VCaP (cell line): ENCODE measurements around the gene CORO6.

Experiments
- H3K27ac ChIP-seq: fragments of 450-650 bp; 2 replicates; pipeline ENCODE4 v1.5.1; 2017
- TF ChIP-seq, protein P1 (sequence below): fragments of 450-650 bp; conservative IDR thresholded peaks from 2 replicates; pipeline ENCODE4 v1.5.1; 2017; ENCODE audit warnings: mild to moderate bottlenecking, moderate library complexity

The CORO6 gene

DNA sequence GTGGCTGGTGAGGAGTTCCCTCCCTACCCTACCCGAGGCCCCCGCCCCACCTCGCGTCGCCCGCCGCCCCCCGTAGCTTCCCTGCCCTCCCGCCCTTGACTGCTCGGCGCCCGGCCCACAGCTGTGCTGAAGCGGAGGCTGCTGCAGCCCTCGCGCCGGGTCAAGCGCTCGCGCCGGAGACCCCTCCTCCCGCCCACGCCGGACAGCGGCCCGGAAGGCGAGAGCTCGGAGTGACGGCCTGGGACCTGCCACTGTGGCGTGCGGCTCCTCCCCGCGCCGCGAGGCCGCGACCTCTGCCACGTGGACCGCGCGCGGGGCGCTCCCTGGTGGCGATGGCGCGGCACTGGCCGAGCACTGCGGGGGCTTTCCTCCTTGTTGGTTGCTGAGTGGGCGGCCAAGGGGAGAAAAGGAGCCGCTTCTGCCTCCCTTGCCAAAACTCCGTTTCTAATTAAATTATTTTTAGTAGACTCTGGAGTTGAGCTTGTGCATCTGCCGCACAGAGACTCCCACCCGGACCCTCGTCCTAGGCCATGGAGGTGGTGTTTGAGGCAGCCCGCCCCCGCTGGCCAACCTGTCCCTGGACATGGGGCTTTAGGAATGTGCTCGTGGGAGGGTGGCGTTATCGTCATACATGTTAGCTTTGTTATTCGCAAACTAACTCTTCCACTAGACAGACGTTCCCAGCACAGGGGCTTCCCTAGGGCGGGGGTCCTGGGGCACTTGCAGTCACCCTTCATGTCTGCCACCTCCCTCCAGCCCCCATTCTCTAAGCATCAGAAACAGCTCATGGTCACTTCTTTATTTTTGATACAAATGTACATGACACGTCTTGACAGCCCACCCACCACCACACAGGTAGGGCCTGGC, 49.8 kb downstream of the CORO6 start:
- H3K27ac ChIP-seq, result no peak overlapping the region
- TF ChIP-seq, protein P1, sequence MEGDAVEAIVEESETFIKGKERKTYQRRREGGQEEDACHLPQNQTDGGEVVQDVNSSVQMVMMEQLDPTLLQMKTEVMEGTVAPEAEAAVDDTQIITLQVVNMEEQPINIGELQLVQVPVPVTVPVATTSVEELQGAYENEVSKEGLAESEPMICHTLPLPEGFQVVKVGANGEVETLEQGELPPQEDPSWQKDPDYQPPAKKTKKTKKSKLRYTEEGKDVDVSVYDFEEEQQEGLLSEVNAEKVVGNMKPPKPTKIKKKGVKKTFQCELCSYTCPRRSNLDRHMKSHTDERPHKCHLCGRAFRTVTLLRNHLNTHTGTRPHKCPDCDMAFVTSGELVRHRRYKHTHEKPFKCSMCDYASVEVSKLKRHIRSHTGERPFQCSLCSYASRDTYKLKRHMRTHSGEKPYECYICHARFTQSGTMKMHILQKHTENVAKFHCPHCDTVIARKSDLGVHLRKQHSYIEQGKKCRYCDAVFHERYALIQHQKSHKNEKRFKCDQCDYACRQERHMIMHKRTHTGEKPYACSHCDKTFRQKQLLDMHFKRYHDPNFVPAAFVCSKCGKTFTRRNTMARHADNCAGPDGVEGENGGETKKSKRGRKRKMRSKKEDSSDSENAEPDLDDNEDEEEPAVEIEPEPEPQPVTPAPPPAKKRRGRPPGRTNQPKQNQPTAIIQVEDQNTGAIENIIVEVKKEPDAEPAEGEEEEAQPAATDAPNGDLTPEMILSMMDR, result peak; percentile 24; the same call in 1 of the 2 replicates

GRCh38 chr17:29571883-29572681, 50.6 kb downstream of the CORO6 start:
- TF ChIP-seq, protein P1, result no peak
- H3K27ac ChIP-seq, result peak overlapping the region; percentile 89; the same call in 1 of the 2 replicates

DNA sequence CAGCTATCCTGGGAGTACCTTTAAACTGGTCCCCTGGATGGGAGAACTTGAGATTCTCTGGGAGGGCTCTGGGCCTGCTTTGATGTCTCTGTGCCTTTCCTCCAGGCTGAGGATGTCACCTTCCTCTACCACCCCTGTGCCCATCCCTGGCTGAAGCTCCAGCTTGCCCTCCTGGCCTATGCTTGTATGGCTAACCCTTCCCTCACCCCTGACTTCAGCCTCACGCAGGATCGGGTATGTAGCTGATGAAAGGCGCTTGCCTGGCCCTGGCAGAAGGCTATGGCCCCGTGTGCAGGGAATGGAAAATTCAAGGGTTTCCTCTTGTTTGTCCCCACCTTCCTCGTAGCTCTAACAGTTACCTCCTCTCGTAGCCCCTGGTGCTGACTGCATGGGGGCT, 51.2 kb downstream of the CORO6 start:
- H3K27ac ChIP-seq, result peak overlapping the region; percentile 89; the same call in 1 of the 2 replicates
- TF ChIP-seq, protein P1, result no peak

- peak overlapping the region; percentile 89 for H3K27ac ChIP-seq
- TF ChIP-seq, protein P1, result no peak
Observed at GRCh38 chr17:29570521-29570920, 52.2 kb downstream of the CORO6 start.

GRCh38 chr17:29569245-29569950, 53.3 kb downstream of the CORO6 start:
- peak overlapping the region; percentile 89 for H3K27ac ChIP-seq
- TF ChIP-seq, protein P1, result no peak

DNA sequence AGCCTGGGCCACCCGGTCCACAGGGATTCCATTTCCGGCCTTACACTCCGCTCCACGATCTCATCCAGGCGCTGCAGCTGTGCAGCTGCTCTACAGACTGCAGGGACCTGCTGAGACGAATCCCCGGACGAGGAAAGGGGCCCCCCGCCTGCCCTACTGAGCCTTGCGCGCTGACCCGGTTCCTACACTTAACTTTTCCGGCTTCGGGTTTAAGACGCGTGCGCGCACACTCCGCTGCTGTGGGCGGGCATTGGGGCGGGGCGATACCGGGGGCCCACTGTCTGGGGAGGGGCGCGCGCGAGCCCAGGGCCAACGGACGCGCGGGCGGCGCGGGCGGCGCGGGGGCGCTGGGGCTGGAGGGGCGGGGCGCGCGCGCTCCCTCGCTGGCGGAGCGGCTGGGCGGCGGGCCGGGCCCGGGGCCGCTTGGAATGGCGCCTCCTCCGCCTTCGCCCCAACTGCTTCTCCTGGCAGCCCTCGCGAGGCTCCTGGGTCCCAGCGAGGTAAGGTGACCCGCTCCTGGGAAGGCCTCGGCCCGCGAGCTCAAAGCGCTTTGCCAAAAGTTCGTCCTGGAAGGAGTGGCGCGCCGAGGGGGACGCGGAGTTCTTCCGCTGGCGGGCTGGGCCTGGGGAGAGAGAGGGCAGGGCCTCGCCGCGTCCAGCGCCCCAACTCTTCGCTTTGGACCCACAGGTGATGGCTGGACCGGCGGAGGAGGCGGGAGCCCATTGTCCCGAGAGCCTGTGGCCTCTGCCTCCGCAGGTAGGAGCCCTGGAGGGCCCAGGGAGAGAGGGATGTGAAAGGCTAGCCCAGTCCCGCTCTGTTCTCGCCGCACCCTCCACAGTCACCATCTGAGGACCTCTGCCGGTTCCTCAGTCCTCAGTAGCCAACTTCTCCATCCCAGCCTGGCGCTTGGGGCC, 54.1 kb downstream of the CORO6 start, which contains the start of gene TP53I13:
TSS of gene TP53I13 (plus strand) at position 371 of the 914 bp plus-strand sequence. CDS start at position 429, 58 bp downstream.
- TF ChIP-seq, protein P1, result 0 out of 2 replicates have a peak, but pooled peaks have one; percentile 14
- peak within 1 kb of the TSS; percentile 89 for H3K27ac ChIP-seq
